GM06990 (cell line): ENCODE data around the gene AGO4.
"Not testable (repeated sequence)": the region's sequence is repeated elsewhere in the genome, so short reads cannot be mapped to it uniquely, and the experiment has no call there.

ENCODE experiments used
- DNase-seq: peaks from one replicate; pipeline ENCODE4 v3.0.0-alpha.2; 2011; ENCODE audit not compliant: insufficient read length; ENCODE audit errors: extremely low read depth
- H3K27me3 ChIP-seq: replicated peaks from 2 replicates; pipeline ENCODE4 v1.6.0; 2011; ENCODE audit warnings: low read length; ENCODE audit not compliant: control insufficient read depth, insufficient read depth
- H3K36me3 ChIP-seq: 2 replicates; pipeline ENCODE4 v1.5.1; 2011; ENCODE audit warnings: low read length; ENCODE audit not compliant: control insufficient read depth, insufficient read depth
- H3K4me3 ChIP-seq: replicated peaks from 2 replicates; pipeline ENCODE4 v1.5.1; 2011; ENCODE audit warnings: low read depth, mild to moderate bottlenecking, control low read depth, low read length
- CTCF ChIP-seq: IDR thresholded peaks from 2 replicates; pipeline ENCODE4 v1.5.1; 2011; ENCODE audit warnings: low read length, control low read depth, mild to moderate bottlenecking, inconsistent platforms; ENCODE audit not compliant: insufficient read depth, poor library complexity, severe bottlenecking

AGO4 gene

GRCh38 chr1:35885961-35886558 lies 78.2 kb downstream of the AGO4 start:
- no peak for TF ChIP-seq CTCF
- Histone ChIP-seq H3K4me3 (no peak overlapping the region), H3K36me3 (no peaks in the 10 kb centered on the region), H3K27me3 (no peaks in the 10 kb centered on the region)
- no peak for DNase-seq

GRCh38 chr1:35886577-35887431 lies 79.0 kb downstream of the AGO4 start:
- TF ChIP-seq CTCF = no peak
- DNase-seq = peak; percentile 20
- H3K27me3 ChIP-seq = no peaks in the 10 kb centered on the region
- H3K36me3 ChIP-seq = no peaks in the 10 kb centered on the region; the same call in 1 of the 2 replicates
- no peak overlapping the region for H3K4me3 ChIP-seq

GRCh38 chr1:35887508-35887907 lies 79.7 kb downstream of the AGO4 start:
- TF ChIP-seq CTCF = no peak
- Histone ChIP-seq H3K4me3 (no peak overlapping the region), H3K27me3 (no peaks in the 10 kb centered on the region), H3K36me3 (no peaks in the 10 kb centered on the region; the same call in 1 of the 2 replicates)
- DNase-seq = no peak

GRCh38 chr1:35888255-35888654 lies 80.4 kb downstream of the AGO4 start:
- DNase-seq = no peak
- no peaks in the 10 kb centered on the region; the same call in 1 of the 2 replicates for H3K36me3 ChIP-seq
- TF ChIP-seq CTCF = no peak
- no peak overlapping the region for H3K4me3 ChIP-seq
- no peaks in the 10 kb centered on the region for H3K27me3 ChIP-seq

- not testable (repeated sequence) for H3K27me3 ChIP-seq, H3K36me3 ChIP-seq, DNase-seq
These were observed 81.2 kb downstream of the AGO4 start for GRCh38 chr1:35888981-35889380.

More at GRCh38 chr1:35888981-35889380, 81.2 kb downstream of the AGO4 start:
- not testable (repeated sequence) for H3K4me3 ChIP-seq
